Bronchial epithelial cell (primary cell): ENCODE results near the gene SOWAHC. TPM values are rescaled to one million over a fixed set of nuclear protein-coding genes. Genes with fewer than 3 reads are reported as not detected.

Experiments
- DNase-seq: peaks from one replicate; pipeline ENCODE4 v3.0.0-alpha.2; 2010; ENCODE audit warnings: low read depth
- FAIRE-seq: peaks from 2 replicates; lab custom pipeline; 2011; peaks lifted over from hg19 to GRCh38; lab: Jason Lieb, UNC
- H3K27me3 ChIP-seq: 2 replicates; pipeline ENCODE4 v1.5.1; 2011; ENCODE audit warnings: low read length; ENCODE audit not compliant: control insufficient read depth, insufficient read depth
- H3K36me3 ChIP-seq: 2 replicates; pipeline ENCODE4 v1.5.1; 2011; ENCODE audit warnings: low read length; ENCODE audit not compliant: control insufficient read depth, insufficient read depth
- H3K4me3 ChIP-seq: 2 replicates; pipeline ENCODE4 v1.5.1; 2011; ENCODE audit warnings: mild to moderate bottlenecking, low read depth, low read length, control low read depth
- total RNA-seq: library from RNA; depleted of rRNA; stranded (reverse); fragments of >200 nt; gene quantifications from 2 replicates; pipeline ENCODE4 v1.2.1, GENCODE V29; 2014
- TF ChIP-seq, protein P1 (sequence below): IDR thresholded peaks from 2 replicates; pipeline ENCODE4 v1.5.1; 2011; ENCODE audit warnings: mild to moderate bottlenecking, moderate library complexity, low read length, control low read depth, inconsistent platforms; ENCODE audit not compliant: insufficient read depth, severe bottlenecking

Gene SOWAHC
- total RNA-seq, 1 donor from 2014 or later: 48.4 TPM

DNA sequence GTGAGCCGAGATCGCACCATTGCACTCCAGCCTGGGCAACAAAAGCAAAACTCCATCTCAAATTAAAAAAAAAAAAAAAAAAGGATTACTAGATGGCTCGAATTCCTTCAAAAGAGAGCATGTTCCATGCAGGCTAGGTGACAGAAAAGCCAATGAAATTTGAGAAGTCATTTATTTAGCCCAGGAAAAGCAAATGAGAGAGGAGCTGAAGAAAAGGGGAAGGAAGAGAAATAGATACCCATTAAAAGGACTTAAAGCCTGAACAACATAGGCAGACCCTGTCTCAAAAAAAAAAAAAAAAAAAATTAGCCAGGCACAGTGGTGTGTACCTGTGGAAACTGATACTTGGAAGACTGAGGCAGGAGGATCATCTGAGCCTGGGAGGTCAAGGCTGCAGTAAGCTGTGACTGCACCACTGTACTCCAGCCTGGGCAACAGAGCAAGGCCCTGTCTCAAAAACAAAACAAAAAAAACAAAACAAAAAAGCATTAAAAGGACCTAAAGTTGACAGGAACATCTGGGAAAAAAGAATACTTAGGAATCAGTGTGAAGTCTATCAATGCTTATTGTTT, 11.5 kb upstream of the SOWAHC start:
- DNase-seq: no peak
- Histone ChIP-seq H3K27me3 (no peaks in the 10 kb centered on the region), H3K4me3 (no peak overlapping the region), H3K36me3 (peaks cover 1% of the 10 kb centered on the region)
- no peak for FAIRE-seq
- TF ChIP-seq, protein P1, sequence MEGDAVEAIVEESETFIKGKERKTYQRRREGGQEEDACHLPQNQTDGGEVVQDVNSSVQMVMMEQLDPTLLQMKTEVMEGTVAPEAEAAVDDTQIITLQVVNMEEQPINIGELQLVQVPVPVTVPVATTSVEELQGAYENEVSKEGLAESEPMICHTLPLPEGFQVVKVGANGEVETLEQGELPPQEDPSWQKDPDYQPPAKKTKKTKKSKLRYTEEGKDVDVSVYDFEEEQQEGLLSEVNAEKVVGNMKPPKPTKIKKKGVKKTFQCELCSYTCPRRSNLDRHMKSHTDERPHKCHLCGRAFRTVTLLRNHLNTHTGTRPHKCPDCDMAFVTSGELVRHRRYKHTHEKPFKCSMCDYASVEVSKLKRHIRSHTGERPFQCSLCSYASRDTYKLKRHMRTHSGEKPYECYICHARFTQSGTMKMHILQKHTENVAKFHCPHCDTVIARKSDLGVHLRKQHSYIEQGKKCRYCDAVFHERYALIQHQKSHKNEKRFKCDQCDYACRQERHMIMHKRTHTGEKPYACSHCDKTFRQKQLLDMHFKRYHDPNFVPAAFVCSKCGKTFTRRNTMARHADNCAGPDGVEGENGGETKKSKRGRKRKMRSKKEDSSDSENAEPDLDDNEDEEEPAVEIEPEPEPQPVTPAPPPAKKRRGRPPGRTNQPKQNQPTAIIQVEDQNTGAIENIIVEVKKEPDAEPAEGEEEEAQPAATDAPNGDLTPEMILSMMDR: no peak

DNA sequence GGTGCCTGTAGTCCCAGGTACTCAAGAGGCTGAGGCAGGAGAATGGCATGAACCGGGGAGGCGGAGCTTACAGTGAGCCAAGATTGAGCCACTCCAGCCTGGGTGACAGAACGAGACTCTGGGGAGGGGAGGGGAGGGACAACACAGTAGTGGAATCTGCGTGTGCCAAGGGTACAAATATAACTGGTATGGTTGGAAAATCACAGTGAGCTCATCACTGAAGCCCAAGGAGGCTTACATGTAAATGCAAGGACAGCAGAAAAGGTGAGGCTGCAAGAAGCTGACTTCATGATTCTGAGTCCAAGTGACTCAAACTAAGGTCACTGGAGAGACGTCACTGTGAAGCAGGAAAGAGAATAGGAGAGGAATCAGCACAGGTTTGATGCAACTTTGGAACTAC, 9.6 kb upstream of the SOWAHC start:
- Histone ChIP-seq H3K4me3 (no peak overlapping the region), H3K36me3 (peaks cover 1% of the 10 kb centered on the region), H3K27me3 (no peaks in the 10 kb centered on the region)
- DNase-seq (peak; percentile 100), FAIRE-seq (peak; percentile 84)
- TF ChIP-seq, protein P1: no peak

DNA sequence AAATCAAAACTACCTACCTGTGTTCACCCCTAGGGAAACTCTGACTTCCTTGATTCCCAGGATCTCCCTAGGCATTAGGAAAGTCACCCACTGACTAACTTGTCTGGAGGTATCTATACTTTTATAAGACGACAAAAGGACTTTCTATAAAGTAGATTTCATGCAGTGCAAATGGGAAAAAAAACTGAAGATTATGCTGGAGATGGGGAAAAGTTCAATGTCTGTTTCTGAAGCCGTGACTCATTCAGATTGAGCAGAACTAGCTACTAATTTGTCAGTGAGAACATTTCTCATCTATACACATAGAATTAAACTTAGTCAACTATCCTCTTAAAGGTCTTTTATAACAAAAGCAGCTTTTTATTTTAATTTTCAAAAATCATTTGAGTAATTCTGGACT, 6.4 kb upstream of the SOWAHC start:
- Histone ChIP-seq H3K4me3 (no peak overlapping the region), H3K27me3 (no peaks in the 10 kb centered on the region), H3K36me3 (no peaks in the 10 kb centered on the region)
- FAIRE-seq (no peak), DNase-seq (peak; percentile 61)
- TF ChIP-seq, protein P1: no peak

DNA sequence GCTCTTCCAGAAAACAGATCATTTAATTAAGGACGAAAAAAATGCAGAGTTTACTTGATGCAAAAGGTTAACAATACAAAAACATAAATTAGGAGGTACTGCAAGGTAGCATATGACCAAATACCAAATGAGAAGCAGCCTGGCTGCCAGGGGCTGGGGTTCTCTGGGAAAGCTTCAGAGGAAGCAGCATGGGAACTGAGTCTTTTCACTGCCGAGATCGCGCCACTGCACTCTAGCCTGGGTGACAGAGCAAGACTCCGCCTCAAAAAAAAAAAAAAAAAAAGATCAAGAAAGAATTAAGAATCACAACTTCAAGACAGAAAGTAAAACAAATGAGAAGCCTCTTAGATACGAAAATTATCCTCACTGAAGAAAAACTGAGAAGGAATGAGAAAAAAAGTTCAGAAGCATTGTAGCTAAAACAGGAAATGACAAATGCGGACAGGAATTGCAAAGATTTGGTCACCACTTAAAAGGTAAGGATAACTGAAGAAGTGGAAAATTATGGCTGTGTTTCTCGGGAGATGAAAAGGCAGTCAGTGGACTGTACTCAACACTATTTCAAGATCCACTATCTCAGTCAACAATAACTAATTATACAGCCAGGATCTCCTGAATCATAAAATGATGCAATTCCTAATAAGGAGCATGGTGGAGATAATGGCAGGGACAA, 4.7 kb upstream of the SOWAHC start:
- no peaks in the 10 kb centered on the region for H3K36me3 ChIP-seq
- H3K27me3 ChIP-seq: no peaks in the 10 kb centered on the region
- peak; percentile 69 for DNase-seq
- no peak overlapping the region for H3K4me3 ChIP-seq
- FAIRE-seq: no peak
- TF ChIP-seq, protein P1: no peak

DNA sequence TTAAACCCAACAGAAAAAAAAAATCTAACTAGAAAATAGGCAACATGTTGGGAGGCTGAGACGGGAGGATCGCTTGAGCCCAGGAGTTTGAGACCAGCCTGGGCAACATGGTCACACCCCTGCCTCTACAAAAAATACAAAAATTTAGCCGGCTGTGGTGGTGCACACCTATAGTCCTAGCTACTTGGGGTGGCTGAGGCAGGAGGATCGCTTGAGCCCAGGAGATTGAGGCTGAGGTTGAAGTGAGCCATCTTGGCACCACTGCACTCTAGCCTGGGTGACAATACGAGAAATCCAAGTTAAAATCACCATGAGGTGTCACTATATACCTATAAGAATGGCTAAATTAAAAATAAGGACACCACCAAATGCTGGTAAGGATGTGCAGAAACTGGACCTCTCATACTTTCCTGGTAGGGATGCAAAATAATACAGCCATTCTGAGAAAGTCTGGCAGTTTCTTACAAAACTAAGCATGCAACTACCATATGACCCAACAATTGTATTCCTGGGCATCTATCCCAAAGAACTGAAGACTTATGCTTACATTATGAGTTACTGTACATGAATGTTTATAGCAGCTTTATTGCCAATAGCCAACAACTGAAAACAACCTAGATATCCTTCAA, 2.6 kb upstream of the SOWAHC start:
- peak; percentile 44 for DNase-seq
- FAIRE-seq: no peak
- TF ChIP-seq, protein P1: no peak
- Histone ChIP-seq H3K4me3 (no peak overlapping the region), H3K27me3 (no peaks in the 10 kb centered on the region), H3K36me3 (no peaks in the 10 kb centered on the region)
